ENCODE measurements around the gene PLCH1.

- TF ChIP-seq, protein P1, sequence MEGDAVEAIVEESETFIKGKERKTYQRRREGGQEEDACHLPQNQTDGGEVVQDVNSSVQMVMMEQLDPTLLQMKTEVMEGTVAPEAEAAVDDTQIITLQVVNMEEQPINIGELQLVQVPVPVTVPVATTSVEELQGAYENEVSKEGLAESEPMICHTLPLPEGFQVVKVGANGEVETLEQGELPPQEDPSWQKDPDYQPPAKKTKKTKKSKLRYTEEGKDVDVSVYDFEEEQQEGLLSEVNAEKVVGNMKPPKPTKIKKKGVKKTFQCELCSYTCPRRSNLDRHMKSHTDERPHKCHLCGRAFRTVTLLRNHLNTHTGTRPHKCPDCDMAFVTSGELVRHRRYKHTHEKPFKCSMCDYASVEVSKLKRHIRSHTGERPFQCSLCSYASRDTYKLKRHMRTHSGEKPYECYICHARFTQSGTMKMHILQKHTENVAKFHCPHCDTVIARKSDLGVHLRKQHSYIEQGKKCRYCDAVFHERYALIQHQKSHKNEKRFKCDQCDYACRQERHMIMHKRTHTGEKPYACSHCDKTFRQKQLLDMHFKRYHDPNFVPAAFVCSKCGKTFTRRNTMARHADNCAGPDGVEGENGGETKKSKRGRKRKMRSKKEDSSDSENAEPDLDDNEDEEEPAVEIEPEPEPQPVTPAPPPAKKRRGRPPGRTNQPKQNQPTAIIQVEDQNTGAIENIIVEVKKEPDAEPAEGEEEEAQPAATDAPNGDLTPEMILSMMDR (IDR thresholded peaks at IDR 0.05), result no peak
- no peak for TF ChIP-seq POLR2A (IDR thresholded peaks at IDR 0.05)
Measured at GRCh38 chr3:155658006-155658405, 86.9 kb downstream of the PLCH1 start.

Measured in right lobe of liver (tissue), 4 donors.